BLaER1 (cell line): Measurements from ENCODE around the gene UHRF1.

Experiments
- H3K27ac ChIP-seq: shearing (Covaris generic); formaldehyde crosslinking; 2 replicates; pipeline ENCODE4 v1.8.1; 2022
- H3K27me3 ChIP-seq: shearing (Covaris generic); formaldehyde crosslinking; 2 replicates; pipeline ENCODE4 v1.8.1; 2022
- H3K36me3 ChIP-seq: shearing (Covaris generic); formaldehyde crosslinking; 2 replicates; pipeline ENCODE4 v1.8.1; 2022
- H3K4me1 ChIP-seq: shearing (Covaris generic); formaldehyde crosslinking; 2 replicates; pipeline ENCODE4 v1.8.1; 2022
- H3K4me2 ChIP-seq: shearing (Covaris generic); formaldehyde crosslinking; 2 replicates; pipeline ENCODE4 v1.8.1; 2022
- H3K4me3 ChIP-seq: shearing (Covaris generic); formaldehyde crosslinking; 2 replicates; pipeline ENCODE4 v1.8.1; 2022
- H3K9ac ChIP-seq: shearing (Covaris generic); formaldehyde crosslinking; 2 replicates; pipeline ENCODE4 v1.8.1; 2022
- H3K9me3 ChIP-seq: shearing (Covaris generic); formaldehyde crosslinking; 2 replicates; pipeline ENCODE4 v1.8.1; 2022
- H4K20me1 ChIP-seq: shearing (Covaris generic); formaldehyde crosslinking; 2 replicates; pipeline ENCODE4 v1.8.1; 2022
- Cebpa-rat ChIP-seq: shearing (Covaris generic); IDR thresholded peaks from 2 replicates; pipeline ENCODE4 v1.8.1; 2022

Gene UHRF1

GRCh38 chr19:4985551-4985991 lies 76.3 kb downstream of the UHRF1 start:
- Histone ChIP-seq H3K36me3 (peaks cover 21% of the 10 kb centered on the region; the same call in 1 of the 2 replicates), H3K4me3 (no peak overlapping the region), H4K20me1 (peaks cover 100% of the 10 kb centered on the region), H3K9ac (0 out of 2 replicates have a peak overlapping the region, but pooled peaks have one; percentile 28), H3K4me2 (peak overlapping the region; percentile 85), H3K27me3 (no peaks in the 10 kb centered on the region), H3K9me3 (no peaks in the 10 kb centered on the region), H3K27ac (no peak overlapping the region), H3K4me1 (peaks cover 92% of the 10 kb centered on the region)
- no peak for TF ChIP-seq Cebpa-rat

GRCh38 chr19:4986056-4986455 lies 76.8 kb downstream of the UHRF1 start:
- H3K4me3 ChIP-seq = no peak overlapping the region

DNA sequence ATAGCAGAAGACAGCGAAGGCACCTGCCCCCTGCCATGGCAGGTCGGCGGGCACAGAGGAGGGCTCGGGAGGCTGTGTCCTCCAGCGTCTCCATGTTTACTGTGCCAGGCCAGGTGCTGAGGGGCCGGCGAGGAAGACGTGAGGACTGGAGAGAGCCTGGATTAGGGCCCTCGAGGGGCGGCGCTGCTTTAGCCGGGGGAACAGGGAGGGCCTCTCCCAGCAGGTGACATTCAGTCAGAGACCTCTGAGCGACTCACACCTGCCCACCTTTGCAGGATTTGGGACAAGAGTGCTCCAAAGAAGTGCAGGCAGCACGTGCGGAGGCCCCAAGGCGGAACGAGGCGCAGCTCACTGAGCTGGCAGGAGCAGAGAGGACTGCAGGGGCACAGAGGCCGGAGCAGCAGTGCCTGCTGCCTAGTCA lies 77.2 kb downstream of the UHRF1 start:
- peaks cover 100% of the 10 kb centered on the region for H4K20me1 ChIP-seq
- peak overlapping the region; percentile 85 for H3K4me2 ChIP-seq
- 0 out of 2 replicates have a peak overlapping the region, but pooled peaks have one; percentile 28 for H3K9ac ChIP-seq

More at GRCh38 chr19:4986056-4986455, 76.8 kb downstream of the UHRF1 start:
- no peak overlapping the region for H3K27ac ChIP-seq
- peaks cover 91% of the 10 kb centered on the region for H3K4me1 ChIP-seq
- 0 out of 2 replicates have a peak overlapping the region, but pooled peaks have one; percentile 28 for H3K9ac ChIP-seq
- H3K27me3 ChIP-seq = no peaks in the 10 kb centered on the region
- H3K4me2 ChIP-seq = peak overlapping the region; percentile 85
- H3K9me3 ChIP-seq = no peaks in the 10 kb centered on the region
- peaks cover 100% of the 10 kb centered on the region for H4K20me1 ChIP-seq
- peaks cover 20% of the 10 kb centered on the region; the same call in 1 of the 2 replicates for H3K36me3 ChIP-seq
- no peak for TF ChIP-seq Cebpa-rat

GRCh38 chr19:4987256-4987655 lies 78.0 kb downstream of the UHRF1 start:
- Histone ChIP-seq H3K36me3 (peaks cover 15% of the 10 kb centered on the region; the same call in 1 of the 2 replicates), H3K27me3 (no peaks in the 10 kb centered on the region), H3K9ac (peak overlapping the region; percentile 28; the same call in 1 of the 2 replicates), H4K20me1 (peaks cover 100% of the 10 kb centered on the region), H3K9me3 (no peaks in the 10 kb centered on the region), H3K4me3 (no peak overlapping the region), H3K4me1 (peaks cover 80% of the 10 kb centered on the region), H3K4me2 (peak overlapping the region; percentile 85), H3K27ac (no peak overlapping the region)
- TF ChIP-seq Cebpa-rat = no peak

More for the DNA sequence above, 77.2 kb downstream of the UHRF1 start:
- no peak for TF ChIP-seq Cebpa-rat
- peaks cover 16% of the 10 kb centered on the region; the same call in 1 of the 2 replicates for H3K36me3 ChIP-seq
- no peak overlapping the region for H3K27ac ChIP-seq
- no peaks in the 10 kb centered on the region for H3K27me3 ChIP-seq
- H3K9me3 ChIP-seq = no peaks in the 10 kb centered on the region
- peaks cover 87% of the 10 kb centered on the region for H3K4me1 ChIP-seq
- H3K4me3 ChIP-seq = no peak overlapping the region

- Histone ChIP-seq H3K4me2 (peak overlapping the region; percentile 85), H3K27ac (no peak overlapping the region; the same call in 1 of the 2 replicates)
Observed at GRCh38 chr19:4987692-4988370, 78.5 kb downstream of the UHRF1 start.

DNA sequence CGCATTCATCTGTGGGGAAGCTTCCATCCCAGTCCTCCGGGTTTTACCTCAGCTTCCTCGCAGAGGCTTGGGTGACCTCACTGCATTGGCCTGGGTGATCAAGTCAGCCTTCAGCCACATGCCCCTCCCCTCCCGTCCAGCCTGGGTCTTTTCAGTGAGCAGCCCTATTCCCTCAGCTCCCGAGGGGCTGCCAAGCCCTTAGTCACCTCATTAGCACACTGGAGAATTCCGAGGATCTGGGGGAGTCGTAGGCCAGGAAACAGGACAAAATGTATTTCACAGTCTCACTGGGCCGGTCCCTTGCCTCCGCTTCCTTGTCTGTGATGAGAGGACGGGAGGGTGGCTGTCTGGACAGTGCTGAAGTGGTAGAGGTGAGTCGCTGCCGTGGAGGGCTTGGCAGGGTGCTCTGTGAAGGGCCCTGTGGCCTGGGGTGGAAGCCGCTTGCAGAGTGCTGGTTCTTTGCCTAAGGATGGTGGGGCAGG lies 79.5 kb downstream of the UHRF1 start:
- H3K9me3 ChIP-seq = no peaks in the 10 kb centered on the region
- no peak overlapping the region for H3K4me3 ChIP-seq
- H3K36me3 ChIP-seq = peaks cover 16% of the 10 kb centered on the region; the same call in 1 of the 2 replicates
- no peaks in the 10 kb centered on the region for H3K27me3 ChIP-seq
- peaks cover 100% of the 10 kb centered on the region for H4K20me1 ChIP-seq
- H3K4me2 ChIP-seq = peak overlapping the region; percentile 5; the same call in 1 of the 2 replicates
- H3K27ac ChIP-seq = no peak overlapping the region
- peaks cover 71% of the 10 kb centered on the region for H3K4me1 ChIP-seq
- no peak overlapping the region for H3K9ac ChIP-seq
- no peak for TF ChIP-seq Cebpa-rat

More at GRCh38 chr19:4987692-4988370, 78.5 kb downstream of the UHRF1 start:
- Histone ChIP-seq H3K4me1 (peaks cover 77% of the 10 kb centered on the region), H3K9me3 (no peaks in the 10 kb centered on the region), H3K36me3 (peaks cover 15% of the 10 kb centered on the region; the same call in 1 of the 2 replicates), H4K20me1 (peaks cover 100% of the 10 kb centered on the region), H3K27me3 (no peaks in the 10 kb centered on the region), H3K9ac (peak overlapping the region; percentile 17; the same call in 1 of the 2 replicates), H3K4me3 (no peak overlapping the region)
- no peak for TF ChIP-seq Cebpa-rat

DNA sequence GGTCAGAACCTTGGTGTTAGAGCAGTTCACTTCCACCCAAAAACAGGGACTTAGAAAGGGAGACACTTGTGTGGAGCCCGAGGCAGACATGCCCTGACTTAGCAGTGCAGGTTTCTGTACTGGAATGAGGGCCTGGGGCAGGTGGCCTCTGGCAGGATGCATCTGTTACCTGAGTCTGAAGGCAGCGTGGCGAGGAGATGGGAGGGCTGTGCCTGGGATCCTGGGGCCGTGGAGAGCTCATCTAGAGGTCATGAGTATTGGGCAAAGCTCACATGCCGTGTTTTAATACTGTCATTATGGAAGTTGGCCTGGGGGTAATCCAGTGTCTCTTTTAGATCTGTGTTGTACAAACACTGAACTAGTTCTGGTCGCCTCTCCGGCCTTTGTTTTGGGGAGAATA lies 81.0 kb downstream of the UHRF1 start:
- no peak overlapping the region for H3K27ac ChIP-seq
- TF ChIP-seq Cebpa-rat = no peak
- H3K27me3 ChIP-seq = no peaks in the 10 kb centered on the region
- H3K4me1 ChIP-seq = peaks cover 61% of the 10 kb centered on the region
- H3K36me3 ChIP-seq = peaks cover 21% of the 10 kb centered on the region; the same call in 1 of the 2 replicates
- H3K9me3 ChIP-seq = no peaks in the 10 kb centered on the region
- H3K9ac ChIP-seq = no peak overlapping the region
- H4K20me1 ChIP-seq = peaks cover 100% of the 10 kb centered on the region
- H3K4me2 ChIP-seq = peak overlapping the region; percentile 11; the same call in 1 of the 2 replicates
- no peak overlapping the region for H3K4me3 ChIP-seq

GRCh38 chr19:4991538-4991937 lies 82.2 kb downstream of the UHRF1 start:
- Histone ChIP-seq H3K27me3 (no peaks in the 10 kb centered on the region), H3K9ac (no peak overlapping the region), H3K4me3 (no peak overlapping the region), H3K4me1 (peaks cover 61% of the 10 kb centered on the region), H3K36me3 (peaks cover 33% of the 10 kb centered on the region; the same call in 1 of the 2 replicates), H3K9me3 (no peaks in the 10 kb centered on the region), H3K27ac (no peak overlapping the region), H4K20me1 (peaks cover 100% of the 10 kb centered on the region), H3K4me2 (no peak overlapping the region)
- TF ChIP-seq Cebpa-rat = no peak

- Histone ChIP-seq H3K9ac (no peak overlapping the region), H4K20me1 (peaks cover 100% of the 10 kb centered on the region), H3K4me1 (peaks cover 61% of the 10 kb centered on the region), H3K27me3 (no peaks in the 10 kb centered on the region), H3K27ac (no peak overlapping the region), H3K9me3 (no peaks in the 10 kb centered on the region), H3K36me3 (peaks cover 39% of the 10 kb centered on the region), H3K4me2 (no peak overlapping the region), H3K4me3 (no peak overlapping the region)
- no peak for TF ChIP-seq Cebpa-rat
Observed at GRCh38 chr19:4991996-4992698, 82.8 kb downstream of the UHRF1 start.
